ENCODE data around the gene TNRC18.
"Not testable (repeated sequence)": the region's sequence is repeated elsewhere in the genome, so short reads cannot be mapped to it uniquely, and the experiment has no call there.

DNA sequence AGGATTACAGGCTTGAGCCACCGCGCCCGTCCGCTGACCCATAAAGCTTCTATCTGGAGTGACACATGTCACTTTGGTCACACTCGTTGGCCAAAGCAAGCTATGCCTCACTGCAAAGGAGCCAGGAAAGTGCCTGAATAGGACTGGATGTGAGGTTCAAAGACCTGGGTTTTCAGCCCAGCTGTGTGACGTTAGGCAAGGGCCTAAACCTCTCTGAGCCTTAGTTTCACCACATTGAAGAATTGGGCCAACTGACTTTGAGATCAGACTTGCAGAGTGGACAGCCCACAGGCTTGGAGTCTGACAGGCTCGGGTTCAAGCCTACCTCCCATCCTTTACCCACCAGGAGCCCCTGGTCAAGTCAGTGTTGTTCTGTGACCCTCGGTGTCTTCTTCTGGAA is 135.1 kb downstream of the TNRC18 start:
- TF ChIP-seq, protein P1, sequence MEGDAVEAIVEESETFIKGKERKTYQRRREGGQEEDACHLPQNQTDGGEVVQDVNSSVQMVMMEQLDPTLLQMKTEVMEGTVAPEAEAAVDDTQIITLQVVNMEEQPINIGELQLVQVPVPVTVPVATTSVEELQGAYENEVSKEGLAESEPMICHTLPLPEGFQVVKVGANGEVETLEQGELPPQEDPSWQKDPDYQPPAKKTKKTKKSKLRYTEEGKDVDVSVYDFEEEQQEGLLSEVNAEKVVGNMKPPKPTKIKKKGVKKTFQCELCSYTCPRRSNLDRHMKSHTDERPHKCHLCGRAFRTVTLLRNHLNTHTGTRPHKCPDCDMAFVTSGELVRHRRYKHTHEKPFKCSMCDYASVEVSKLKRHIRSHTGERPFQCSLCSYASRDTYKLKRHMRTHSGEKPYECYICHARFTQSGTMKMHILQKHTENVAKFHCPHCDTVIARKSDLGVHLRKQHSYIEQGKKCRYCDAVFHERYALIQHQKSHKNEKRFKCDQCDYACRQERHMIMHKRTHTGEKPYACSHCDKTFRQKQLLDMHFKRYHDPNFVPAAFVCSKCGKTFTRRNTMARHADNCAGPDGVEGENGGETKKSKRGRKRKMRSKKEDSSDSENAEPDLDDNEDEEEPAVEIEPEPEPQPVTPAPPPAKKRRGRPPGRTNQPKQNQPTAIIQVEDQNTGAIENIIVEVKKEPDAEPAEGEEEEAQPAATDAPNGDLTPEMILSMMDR (conservative IDR thresholded peaks at IDR 0.05; ENCODE audit: low read depth, low read length) = not testable (repeated sequence)
- TF ChIP-seq EZH2 (IDR thresholded peaks at IDR 0.05; ENCODE audit: borderline replicate concordance, low read depth, low read length, poor library complexity, severe bottlenecking) = not testable (repeated sequence)
